ENCODE measurements around the gene POU2AF2. TPM values are rescaled to one million over a fixed set of nuclear protein-coding genes. Genes with fewer than 3 reads are reported as not detected.
A peak's percentile ranks its signal among the peaks of the same experiment; 100 is the strongest.
"Not testable (repeated sequence)": the region's sequence is repeated elsewhere in the genome, so short reads cannot be mapped to it uniquely, and the experiment has no call there.

The POU2AF2 gene
- total RNA-seq, 1 donor from 2014 or later = not detected

DNA sequence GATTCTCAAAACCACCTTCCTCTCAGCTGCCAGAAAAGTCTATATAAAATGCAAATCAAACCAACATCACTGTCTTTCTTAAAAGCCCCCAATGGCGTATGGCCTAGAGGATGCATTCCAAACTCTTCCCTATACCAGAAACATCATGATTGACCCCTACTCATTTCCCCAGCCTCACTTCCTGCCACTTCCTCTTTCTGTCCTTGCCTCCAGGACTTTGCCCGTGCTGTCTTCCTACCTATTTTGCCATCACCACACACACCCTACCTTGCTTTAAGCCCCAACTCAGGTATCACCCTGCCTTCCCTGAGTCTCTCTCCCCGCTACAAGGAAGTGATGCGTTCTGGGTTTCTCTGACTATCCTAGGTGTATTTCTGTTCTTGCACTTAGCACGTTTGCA, 8.1 kb downstream of the POU2AF2 start:
- DNase-seq (ENCODE audit: low spot score in 2 of 2) = no peak

DNA sequence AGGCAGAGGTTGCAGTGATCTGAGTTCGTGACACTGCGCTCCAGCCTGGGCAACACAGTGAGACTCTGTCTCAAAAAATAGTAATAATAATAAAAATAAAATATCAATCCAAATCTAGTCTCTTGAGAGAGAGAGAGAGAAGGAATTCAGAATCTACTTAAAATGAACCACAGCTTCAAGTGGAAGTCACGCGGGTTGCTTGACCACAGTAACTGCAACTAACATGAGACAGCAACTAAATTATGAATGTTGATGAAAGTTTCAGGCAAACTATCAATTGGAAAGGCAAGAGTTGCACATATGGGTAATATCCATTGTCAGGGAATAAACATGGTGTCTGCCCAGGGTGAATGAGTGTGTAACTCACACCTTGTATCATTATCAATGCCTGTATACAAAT, 12.5 kb downstream of the POU2AF2 start:
- no peak for DNase-seq (ENCODE audit: low spot score in 2 of 2)
- FAIRE-seq = no peak

More for the DNA sequence above, 8.1 kb downstream of the POU2AF2 start:
- no peak for FAIRE-seq

DNA sequence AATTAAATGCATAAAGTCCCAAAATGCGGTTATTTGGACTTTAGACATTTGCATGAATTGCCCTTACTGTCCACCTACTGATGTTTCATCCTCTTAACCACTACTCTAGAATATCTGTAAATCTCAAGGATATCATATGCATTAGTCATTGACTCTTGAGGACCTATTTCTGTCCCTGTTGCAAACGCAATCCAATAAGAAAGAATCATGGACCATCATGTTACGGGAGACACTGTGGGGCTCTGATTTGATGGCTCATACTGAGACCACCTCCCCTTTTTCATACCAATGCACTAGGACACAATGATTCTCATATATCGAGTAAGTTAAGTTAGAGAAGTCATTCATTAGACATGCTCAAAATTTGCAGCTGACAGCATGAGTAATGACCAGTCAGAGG, 14.4 kb downstream of the POU2AF2 start:
- DNase-seq (ENCODE audit: low spot score in 2 of 2) (no peak), FAIRE-seq (no peak)

DNA sequence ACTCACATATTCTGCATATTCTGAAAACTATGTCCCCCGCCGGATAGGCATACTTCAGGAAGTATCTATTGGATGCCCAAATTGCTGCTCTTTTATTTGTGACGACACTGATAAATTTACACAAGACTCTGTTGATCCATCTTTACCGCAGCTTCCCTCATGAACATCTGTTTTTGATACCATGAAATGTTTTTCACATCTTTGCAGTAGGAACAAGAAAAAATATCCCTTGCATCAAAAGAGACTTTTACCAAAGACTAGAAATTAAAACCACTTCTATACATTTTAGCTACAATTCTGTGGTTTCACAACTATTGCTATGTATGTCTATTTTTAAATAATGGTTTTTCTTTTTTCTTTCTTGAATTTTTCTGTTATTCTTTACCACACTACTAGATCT, 15.3 kb downstream of the POU2AF2 start:
- FAIRE-seq (no peak), DNase-seq (ENCODE audit: low spot score in 2 of 2) (no peak)

DNA sequence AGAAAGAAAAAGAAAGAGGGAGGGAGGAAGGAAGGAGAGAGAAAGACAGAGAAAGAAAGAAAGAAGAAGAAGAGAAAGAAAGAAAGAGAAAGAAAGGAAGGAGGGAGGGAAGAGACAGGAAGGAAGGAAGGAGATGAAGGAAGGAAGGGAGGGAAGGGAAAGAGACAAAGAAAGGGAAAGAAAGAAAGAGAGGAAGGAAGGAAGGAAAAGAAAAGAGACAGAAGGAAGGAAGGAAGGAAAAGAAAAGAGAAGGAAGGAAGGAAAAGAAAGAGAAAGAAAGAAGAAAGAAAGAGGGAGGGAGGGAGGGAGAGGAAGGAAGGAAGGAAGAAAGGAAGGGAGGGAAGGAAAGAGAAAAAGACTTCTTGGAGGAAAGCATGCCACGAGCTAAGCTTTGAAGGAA, 19.1 kb downstream of the POU2AF2 start:
- FAIRE-seq (no peak), DNase-seq (ENCODE audit: low spot score in 2 of 2) (no peak)

DNA sequence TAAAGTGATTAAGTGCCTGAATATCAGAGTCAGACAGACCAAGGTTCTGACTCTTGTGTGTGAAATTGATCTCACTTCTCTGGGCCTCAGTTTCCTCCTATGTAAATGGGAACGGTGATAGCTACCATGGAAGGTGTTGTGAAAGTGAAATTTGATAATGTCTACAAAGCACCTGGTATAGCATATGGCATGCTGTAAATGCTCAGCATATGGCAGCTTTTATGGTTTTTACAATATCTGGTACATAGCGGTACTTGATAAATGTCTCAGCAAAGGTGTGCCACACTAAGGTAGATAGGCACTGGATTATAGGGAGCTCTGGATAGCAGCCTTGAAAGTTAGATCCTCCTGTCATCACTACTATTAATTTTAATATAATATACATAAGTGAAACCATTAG, 19.9 kb downstream of the POU2AF2 start:
- DNase-seq (ENCODE audit: low spot score in 2 of 2) = no peak
- no peak for FAIRE-seq

DNA sequence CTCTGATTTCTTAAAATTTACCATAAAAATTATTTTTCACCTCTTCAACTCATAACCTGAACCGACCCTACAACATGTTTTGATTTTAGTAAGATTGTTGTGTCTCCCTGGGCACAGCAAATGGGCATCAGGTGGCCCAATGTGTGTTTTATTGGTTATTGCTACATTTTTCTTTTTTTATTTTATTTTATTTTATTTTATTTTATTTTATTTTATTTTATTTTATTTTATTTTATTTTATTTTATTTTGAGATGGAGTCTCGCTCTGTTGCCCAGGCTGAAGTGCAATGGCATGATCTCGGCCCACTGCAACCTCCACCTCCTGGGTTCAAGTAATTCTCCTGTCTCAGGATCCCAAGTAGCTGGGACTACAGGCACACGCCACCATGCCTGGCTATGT, 22.8 kb downstream of the POU2AF2 start:
- not testable (repeated sequence) for DNase-seq (ENCODE audit: low spot score in 2 of 2); FAIRE-seq

DNA sequence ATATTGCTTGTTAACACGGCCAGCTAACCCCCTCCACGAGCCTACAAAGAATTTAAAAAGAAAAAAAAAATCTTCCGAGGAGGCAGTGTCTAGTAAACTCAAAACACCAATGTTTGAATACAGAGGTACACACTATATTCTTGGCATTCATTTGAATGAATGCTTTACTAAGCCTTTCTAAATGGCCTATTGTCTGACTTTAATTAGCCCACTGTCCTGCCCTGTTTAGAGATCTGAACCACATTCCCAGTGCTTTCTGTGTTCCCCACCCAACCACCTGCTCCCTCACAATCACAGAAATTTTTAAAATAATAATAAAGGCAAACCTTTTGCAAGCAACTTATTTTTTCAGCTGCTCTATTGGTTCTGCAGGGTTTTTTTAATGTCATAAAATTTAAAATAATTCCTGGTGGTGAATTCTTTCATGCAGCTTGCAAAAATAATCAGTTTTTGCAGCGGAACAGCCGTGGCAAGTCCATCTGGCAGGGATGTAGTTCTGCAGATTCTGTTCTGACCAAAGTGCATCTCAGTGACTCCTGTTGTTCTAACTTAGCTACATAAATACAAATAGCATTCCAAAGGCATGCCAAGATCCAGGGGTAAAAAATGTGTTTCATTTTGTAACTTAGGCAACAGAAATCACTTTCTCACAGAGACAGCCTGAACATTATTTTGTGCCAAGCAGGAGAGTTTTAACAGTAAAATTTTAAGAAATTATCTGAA, 23.8 kb downstream of the POU2AF2 start:
- FAIRE-seq = peak; percentile 44

DNA sequence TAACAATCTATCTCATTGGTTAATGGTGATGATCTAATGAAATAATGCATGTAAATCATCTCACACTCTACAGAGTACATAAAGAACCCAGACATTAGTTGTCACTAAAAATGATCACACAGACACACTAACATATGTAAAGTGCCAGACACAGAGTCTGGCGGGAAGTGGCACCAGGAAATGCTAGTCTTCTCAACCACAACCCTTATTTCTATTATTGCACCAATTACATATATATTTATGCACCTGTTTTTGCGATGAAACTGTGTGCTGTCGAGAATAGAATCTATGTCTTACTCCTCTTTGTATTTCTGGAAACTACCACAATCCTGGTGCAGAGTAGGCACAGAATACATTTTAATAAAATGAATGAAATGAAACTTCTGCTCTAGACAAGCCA, 26.9 kb downstream of the POU2AF2 start:
- FAIRE-seq (no peak), DNase-seq (ENCODE audit: low spot score in 2 of 2) (no peak)

More for the DNA sequence above, 23.8 kb downstream of the POU2AF2 start:
- DNase-seq (ENCODE audit: low spot score in 2 of 2) = no peak

DNA sequence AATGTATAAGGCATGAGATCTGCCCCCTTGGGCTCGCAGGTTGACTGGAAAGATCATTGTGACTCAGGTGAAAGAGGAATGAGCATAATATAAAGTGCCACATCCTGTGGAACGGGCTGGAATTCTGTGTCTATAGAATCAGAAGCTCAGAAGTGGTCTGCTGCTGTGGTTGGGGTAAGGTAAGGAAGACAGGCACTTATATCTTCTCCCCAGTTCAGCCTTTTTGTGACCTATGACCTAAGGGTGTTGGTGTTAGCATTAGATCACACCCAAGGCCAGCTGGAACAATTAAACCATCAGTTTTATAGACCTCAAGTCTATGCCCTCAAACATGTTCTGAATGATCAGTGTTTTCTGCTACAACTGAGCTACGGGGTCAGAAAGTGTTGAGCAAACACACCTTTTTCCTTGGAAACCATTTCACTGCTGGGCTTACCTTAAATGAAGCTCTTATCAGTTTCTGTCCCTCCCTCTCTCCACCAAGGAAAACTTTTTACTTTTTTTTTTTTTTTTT, 37.1 kb downstream of the POU2AF2 start:
- no peak for FAIRE-seq
- DNase-seq (ENCODE audit: low spot score in 2 of 2) = no peak

DNA sequence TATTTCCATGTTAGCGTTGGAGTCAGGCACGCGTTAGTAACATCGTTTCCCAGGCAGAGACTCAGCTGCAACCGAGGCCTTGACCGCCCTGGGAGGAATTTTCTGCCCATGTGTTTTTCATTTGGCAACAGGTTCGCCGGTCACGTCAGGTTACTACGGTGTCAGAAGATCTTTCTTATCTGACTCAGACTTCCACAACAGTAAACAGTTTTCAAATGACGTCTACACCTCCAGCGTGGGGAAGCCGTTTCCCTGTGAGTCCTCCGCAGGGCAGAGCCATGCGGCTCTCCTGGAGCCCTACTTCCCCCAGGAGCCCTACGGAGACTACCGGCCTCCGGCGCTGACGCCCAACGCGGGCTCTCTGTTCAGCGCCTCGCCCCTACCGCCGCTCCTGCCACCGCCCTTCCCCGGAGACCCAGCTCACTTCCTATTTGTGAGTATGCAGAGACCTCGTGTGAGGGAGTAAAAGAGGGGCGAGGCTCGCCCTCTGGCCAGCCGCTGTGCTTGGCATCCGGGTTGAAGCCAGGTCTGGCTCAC, 38.5 kb downstream of the POU2AF2 start:
- FAIRE-seq (no peak), DNase-seq (ENCODE audit: low spot score in 2 of 2) (no peak)

DNA sequence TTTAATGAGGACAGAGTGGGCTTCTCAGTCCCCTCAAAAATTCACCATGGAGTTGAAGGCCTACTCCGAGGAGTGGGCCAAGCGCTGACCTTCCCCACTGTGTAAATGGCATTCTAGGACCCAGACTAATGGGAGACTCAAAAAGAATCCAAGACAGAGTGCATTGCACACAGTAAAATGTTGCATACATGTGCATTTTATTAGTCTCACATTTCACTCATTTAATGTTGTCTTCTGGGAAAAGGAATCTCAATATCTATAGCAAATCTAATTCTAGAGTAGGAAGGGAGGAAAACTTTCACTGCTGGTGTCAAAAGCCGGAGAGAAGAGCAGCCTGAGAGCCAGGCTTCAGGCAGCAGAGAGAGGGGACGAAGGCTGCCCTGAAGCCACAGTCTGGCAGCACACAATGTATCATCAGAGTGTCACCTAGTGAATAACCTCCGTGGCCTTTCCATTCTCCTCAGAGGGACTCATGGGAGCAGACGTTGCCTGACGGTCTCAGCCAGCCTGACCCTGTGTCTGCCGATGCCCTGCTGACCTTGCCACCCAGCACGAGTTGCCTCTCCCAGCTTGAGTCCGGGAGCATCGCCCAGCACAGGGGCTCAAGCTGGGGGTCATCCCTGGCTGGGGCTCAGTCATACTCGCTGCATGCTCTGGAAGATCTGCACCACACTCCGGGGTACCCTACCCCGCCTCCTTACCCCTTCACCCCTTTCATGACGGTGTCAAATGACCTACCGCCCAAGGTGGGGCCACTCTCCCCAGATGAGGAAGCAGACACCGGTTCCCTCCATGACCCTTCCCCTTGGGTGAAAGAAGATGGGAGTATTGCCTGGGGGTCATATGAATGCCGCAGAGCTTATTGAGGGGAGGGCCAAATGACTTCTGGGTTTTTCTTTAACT, 39.9 kb downstream of the POU2AF2 start:
- DNase-seq (ENCODE audit: low spot score in 2 of 2) (no peak), FAIRE-seq (no peak)

DNA sequence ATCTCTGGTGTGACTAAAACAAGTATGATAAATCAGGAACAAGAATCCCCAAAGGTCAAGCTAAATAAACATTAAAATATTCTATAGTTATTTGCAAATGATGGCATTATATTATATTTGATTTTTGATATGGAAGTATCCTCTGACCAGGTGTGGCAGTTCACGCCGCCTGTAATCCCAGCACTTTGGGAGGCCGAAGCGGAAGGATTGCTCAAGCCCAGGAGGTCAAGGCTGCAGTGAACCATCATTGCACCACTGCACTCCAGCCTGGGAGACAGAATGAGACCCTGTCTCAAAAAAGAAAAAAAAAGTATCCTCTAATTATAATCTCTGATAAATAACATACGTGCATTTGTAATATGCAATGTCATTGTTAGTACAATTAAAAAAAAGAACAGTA, 46.2 kb downstream of the POU2AF2 start:
- no peak for FAIRE-seq
- no peak for DNase-seq (ENCODE audit: low spot score in 2 of 2)

DNA sequence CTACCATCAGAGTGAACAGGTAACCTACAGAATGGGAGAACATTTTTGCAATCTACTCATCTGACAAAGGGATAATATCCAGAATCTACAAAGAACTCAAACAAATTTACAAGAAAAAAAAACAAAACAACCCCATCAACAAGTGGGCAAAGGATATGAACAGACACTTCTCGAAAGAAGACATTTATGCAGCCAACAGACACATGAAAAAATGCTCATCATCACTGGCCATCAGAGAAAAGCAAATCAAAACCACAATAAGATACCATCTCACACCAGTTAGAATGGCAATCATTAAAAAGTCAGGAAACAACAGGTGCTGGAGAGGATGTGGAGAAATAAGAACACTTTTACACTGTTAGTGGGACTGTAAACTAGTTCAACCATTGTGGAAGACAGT, 46.9 kb downstream of the POU2AF2 start:
- not testable (repeated sequence) for FAIRE-seq; DNase-seq (ENCODE audit: low spot score in 2 of 2)

DNA sequence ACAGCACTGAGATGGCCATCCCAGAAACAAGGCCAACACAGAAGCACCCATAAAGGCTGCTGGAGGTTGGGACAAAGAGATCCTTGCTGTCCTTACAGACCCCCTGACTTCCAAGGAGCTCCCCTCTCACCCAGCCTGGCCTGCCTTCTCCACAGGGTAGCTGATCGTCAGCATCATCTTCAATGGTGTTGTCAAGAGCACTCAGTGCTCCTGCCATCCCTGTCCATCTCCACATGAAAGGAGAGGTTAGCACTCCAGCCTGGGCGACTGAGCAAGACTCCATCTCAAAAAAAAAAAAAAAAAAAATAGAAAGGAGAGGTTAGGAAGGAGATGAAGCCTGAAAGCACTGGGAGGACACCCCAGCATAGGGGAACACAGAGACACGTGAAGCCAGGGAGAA, 50.7 kb downstream of the POU2AF2 start:
- DNase-seq (ENCODE audit: low spot score in 2 of 2) (no peak), FAIRE-seq (no peak)

DNA sequence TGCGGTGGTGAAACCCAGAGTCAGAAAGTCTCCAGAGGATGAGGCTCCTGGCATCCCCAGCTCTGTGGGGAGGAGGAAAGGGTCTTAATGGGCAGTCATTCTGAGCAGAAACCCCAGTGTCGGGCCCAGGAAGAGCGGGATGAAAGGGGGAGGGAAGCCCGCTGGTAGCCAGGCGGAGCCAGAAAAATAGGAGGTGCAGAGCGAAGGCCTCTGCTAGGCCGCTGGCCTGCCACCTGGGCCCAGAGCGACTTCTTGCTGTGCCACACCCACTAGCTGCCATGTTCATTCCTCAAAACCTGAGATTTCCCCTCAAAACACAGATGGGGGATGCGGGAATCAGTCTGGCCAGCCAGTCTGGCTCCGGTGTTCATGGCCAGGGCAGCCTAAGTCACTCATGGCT, 52.2 kb downstream of the POU2AF2 start:
- FAIRE-seq = no peak
- DNase-seq (ENCODE audit: low spot score in 2 of 2) = no peak

DNA sequence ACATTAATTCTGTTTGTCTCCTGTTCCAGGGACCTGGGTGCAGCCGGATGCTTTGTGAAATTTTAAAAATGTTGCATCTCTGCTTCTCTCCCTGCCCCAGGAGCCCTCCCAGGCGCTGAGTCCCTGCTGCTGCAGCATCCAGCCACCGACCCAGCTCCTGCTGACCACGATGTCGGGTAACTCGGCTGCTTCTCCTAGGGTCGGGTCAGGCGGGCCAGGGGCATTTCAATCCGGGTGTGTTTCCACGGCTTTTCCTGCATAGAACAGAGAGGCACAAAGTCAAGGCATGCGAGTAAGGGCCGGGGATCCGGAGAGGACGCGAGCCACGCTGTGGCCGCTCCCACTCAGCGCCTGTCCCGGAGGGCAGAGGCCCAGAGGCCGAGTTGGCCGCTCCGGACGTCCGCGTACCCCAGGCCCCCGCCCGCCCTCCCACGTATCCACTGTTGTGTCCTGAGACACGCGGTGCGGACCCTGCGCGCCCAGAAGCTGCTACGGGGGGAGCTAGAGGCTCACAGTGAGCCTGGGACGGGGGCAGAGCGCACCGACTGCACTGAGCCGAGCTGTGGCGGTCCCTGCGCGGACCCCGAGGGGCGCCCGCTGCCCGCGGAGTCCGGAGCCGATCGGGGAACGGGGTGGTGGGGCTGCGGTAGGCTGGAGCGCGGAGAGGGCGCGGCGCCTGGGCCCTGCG, 53.0 kb downstream of the POU2AF2 start, which contains the start of gene POU2AF3:
Gene POU2AF3, plus strand, starts transcription at position 134 of the 688 bp plus-strand sequence. Its CDS starts 36 bp downstream, at position 170.
- peak in 1 of 2 donors; percentile 43 for DNase-seq (ENCODE audit: low spot score in 2 of 2)
- no peak for FAIRE-seq

DNA sequence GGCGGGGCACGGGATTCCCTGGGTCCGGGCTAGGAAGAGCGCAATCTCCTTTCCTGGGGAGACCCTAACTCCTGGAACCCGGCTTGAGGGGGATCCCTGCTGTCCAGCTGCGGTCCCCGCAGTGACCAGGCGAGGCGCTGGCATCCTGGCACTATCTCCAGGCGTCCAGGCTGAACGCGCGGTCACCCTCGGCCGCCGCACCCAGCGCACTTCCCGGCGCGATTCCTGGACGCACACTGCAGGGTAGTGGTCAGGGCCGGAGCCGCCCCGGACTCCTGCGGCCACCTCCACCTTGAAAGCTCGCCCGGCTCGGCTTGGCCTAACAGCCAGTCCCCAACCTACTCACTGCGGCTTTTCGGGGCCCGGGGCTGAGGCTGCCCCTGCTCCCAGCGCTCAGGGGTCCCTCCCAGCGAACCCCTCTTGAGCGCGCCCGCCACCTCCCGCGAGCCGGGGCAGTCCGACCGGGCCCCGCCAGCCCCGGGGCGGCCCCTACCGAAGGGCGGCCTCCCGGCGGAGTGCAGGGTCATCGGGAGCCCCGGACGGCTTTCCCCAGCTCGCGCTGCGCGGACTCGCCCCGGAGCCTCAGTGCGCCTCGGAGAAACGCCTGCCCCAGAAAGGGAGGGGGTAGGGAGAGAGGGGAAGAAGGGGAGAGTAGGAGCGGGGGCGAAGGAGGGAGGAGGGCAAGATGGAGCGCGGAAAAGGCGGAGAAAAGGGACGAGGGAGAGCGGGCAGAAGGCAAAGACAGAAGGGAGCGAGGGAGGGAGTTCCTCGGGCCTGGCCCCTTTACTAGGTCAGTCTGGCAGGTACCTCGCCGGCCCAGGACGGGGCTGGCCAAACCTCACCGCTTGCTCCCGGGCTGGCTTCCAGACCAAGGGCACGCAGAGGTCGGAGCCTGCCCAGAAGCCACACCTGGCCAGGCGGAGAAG, 53.8 kb downstream of the POU2AF2 start:
- DNase-seq (ENCODE audit: low spot score in 2 of 2) (peak; percentile 70 to 76), FAIRE-seq (no peak)

DNA sequence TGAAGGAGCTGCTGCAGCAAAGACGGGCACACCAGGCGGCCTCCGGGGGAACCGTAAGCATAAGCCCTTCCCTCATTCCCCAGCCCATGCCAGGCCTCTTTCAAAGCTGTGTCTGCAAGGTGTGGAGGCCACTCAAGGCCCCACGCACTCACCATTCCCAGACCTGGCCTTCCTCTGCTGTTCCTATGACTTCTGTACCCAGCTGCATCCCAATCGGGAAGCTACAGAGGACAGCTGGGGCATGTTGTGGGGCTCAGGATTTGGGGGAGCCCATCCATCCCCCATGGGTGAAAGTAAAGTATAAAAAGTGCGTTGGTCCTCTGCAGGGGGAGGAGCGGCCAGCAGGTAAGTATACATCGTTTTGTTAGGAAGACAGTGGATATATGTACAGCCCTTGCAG, 55.0 kb downstream of the POU2AF2 start:
- no peak for FAIRE-seq
- no peak for DNase-seq (ENCODE audit: low spot score in 2 of 2)
